M059J (cell line): Measurements from ENCODE around the gene OR8G1. TPM values are rescaled to one million over a fixed set of nuclear protein-coding genes. Genes with fewer than 3 reads are reported as not detected.
"Not testable (repeated sequence)": the region's sequence is repeated elsewhere in the genome, so short reads cannot be mapped to it uniquely, and the experiment has no call there.

Experiments
- DNase-seq: peaks from one replicate; pipeline ENCODE4 v3.0.0-alpha.2; 2012; ENCODE audit warnings: low read depth
- total RNA-seq: library from RNA; depleted of rRNA; stranded (reverse); fragments of >200 nt; shearing (Covaris generic); gene quantifications from 2 replicates; pipeline ENCODE4 v1.2.3, GENCODE V29; 2014; rRNA removed

The OR8G1 gene, protein sequence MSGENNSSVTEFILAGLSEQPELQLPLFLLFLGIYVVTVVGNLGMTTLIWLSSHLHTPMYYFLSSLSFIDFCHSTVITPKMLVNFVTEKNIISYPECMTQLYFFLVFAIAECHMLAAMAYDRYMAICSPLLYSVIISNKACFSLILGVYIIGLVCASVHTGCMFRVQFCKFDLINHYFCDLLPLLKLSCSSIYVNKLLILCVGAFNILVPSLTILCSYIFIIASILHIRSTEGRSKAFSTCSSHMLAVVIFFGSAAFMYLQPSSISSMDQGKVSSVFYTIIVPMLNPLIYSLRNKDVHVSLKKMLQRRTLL
- not detected in 2 replicates for total RNA-seq

DNA sequence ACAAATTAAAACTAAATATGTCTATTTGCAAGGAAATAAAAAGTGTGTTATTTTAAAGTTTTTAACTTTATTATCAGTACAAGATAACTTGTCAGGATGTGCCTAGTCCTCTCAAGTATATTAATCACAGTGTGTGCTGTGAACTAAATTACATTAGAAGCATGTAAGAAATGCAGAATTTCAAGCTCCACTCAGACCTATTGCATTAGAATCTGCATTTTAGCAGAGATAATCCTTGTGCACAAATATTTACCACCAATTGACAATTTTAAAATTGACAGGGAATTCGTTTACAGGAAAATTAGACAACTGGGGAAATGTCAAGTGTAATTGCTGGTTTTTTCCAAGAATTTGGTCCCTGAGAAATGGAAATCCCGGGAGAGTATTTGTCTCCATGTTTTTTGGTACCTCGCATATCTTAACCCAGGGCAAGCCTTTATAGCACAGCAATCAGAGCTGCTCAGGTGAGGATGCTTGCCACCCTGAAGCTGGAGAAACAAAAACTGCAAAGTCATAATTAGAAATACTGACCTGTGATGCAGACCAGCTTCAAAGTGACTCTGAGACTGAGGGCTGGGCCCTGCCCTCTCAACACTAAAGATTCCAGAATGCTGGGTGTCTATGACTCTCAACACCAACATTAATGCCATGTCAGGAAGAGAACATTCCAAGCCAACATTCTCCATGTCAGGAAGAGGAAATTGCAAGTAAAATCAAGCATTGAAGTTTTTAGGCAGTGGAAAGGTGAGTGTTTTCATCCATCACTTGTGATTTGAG, at the start of gene OR8G1:
TSS of gene OR8G1 (plus strand) at position 475 of the 777 bp plus-strand sequence. CDS start 8,581 bp downstream, outside the sequence.
- no peak for DNase-seq

DNA sequence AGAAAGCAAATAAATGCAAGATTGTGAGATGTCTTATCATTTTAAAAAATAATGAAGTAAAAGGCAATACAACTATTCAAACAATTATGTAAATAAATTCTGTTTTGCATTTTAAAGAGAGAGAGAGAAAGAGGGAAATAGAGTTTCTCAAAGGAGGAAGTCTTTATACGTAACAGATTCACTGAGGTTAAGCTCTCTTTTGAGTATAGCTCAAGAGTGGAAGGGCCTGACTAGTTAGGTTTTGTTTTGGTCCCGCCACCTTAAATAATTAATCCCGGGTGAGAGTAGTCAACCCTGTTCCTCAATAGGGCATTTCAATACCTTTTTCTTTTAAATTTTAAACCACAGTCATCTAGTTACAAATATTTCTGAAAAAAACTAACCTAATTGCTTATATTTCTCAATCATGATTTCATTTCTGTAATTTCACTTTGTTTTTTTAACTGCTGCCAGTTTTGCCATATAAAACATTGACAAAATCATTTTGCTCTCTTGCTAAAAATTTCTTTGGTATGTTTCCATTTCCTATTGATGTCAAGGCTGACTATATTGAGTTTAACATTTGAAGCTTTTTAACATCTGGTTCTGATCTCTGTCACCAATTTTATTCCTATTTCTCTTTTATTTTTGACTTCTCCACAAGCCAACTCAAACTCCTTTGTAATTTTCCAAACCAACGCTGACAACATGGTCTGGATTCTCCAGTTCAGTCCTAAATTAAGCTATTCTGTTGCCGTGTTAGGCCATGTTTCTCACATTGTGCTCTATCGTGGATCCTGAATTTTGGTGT, 47.5 kb upstream of the OR8G1 start:
- DNase-seq = no peak

DNA sequence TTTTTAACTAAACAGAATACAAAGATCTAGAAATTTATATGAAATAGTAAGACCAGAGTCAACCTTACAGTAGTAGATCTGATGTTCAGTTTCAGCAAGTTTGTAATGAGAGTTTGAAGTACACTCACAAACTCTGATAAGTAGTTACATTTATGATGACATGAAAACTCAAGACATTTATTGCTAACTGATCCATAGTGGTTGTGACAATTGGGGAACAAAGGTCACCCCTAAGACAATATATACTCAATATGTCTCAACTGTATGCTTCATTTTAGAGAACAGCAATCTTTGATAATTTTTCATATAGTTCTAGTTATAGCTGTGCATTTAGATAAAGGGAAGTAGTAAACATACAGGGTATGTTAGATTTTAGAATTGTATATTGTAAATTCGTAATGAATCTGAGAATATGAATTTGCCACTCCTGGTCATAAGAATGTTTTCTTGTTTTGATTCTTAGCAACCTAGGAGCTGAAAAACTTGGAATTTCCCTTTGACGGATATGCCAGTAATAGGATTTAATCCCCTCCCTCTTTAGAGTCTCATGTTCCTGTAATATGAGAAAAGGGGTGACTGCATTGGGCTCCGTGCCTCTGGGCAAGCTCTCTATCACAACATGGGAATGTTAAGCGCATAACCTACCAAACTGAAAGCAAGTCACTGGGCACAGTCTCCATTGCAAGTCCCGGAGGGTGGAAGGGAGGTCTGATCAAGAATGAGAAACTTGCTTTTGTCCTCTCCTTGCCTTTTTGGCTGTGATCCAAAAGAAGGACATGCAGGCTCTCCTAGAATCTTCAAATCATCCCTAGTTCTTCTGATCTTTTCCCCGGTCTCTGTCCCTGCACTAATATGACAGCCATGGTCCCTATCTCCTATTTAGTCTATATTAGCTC, 46.4 kb upstream of the OR8G1 start:
- peak; percentile 24 for DNase-seq

DNA sequence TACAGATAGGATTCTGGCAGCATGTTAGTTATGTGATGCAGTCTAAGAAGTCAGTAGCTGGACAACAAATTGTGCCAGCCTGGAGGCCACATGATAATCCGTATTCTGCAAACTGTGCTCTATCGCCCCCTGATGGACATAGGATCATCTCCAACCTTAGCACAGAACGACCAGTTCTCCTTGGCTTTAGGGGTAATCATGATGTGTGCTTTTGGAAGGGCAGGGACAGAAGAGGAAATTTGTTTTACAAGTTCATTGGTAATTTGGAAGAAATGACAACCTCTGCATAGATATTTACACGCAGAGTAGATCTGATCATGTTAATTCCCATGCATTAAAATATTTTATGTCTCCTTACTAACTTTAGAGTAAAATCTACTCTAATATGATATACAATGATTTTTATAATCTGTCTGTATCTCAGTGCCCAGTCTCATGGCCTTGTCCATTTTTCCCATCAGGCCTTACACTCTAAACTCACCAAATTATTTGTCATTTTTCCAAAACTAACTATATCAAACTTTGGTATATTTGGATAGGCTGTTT, 45.6 kb upstream of the OR8G1 start:
- DNase-seq = peak; percentile 52

DNA sequence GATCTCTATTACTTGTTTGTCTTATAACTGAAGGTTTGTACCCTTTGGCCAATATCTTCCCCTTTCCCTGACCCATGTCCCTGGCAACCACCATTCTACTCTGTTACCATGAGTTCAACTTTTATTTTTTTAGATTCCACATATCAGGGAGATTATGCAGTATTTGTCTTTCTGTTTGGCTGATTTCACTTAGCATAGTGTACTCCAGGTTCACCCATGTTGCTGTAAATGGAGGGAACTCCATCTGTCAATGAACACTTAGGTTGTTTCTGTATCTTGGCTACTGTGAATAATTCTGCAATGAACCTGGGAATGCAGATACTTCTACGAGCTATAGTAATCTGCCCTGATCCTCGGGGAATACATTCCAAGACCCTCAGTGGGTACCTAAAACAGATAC, 42.9 kb upstream of the OR8G1 start:
- no peak for DNase-seq

DNA sequence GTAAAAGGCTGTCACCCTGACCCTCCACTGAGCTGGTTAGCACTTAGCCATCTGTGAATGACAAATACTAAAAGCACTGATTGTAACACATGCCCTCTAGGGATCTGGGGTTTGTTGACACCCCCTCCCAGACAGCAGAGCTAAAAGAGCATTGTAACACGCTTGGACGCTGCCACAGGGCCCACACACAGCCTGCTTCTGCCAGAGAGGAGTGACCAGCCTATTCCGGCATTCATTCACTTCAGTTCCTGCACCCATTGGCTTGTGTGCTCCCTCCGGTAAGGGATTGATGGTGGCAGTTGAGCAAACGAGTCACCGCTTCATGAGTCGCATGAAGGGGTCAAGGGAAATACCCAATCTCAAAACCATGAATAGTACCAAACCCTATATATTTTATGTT, 42.0 kb upstream of the OR8G1 start:
- DNase-seq = no peak

DNA sequence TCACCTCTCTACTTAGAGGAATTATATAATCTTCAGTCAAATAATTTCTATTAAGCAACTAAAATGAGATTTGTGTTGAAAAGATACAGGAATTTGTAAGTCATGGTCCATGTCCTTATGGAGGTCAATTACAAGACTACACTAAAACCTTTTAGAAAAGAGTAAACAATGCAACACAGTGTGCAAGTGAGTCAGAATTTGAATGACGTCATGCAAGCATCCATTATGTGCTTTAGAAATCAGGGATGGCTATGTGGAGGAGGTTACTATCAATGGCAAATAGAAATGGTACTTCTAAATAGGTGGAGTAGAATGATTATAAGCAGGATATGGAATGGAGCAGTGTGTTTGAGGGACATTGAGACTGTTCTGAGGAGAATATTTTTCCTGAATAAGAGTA, 41.2 kb upstream of the OR8G1 start:
- DNase-seq = peak; percentile 40

DNA sequence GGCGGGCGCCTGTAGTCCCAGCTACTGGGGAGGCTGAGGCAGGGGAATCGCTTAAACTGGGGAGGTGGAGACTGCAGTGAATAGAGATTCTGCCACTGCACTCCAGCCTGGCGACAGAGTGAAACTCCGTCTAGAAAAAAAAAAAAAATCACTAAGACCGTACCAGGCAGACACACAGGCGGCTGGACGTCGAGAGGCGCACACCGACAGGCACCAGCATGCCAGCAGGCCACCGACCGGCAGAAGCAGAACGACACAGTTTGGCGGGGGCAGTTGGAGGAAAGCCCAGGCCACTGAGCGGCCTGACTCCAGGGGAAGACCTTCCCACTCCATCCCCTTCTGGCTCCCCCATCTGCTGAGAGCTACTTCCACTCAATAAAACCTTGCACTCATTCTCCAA, 40.2 kb upstream of the OR8G1 start:
- no peak for DNase-seq

DNA sequence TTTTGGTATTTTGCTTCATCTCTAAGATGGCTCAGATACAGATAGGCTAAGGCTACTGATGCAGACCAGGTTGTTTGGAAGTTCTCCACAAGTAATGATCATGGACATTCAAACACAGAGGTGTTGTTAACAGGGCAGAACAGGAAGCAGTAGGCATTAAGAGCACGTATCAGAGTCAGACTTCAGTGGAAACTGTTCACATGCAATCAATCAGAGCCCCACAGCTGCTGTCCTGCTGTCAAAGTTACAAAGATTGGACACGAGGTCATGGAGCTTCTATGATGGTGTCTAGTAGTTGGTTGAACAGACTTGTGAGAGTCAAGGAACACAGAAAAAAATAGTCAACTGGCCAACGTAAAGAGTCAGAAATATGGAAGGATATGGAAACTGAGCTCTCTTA, 37.9 kb upstream of the OR8G1 start:
- no peak for DNase-seq

DNA sequence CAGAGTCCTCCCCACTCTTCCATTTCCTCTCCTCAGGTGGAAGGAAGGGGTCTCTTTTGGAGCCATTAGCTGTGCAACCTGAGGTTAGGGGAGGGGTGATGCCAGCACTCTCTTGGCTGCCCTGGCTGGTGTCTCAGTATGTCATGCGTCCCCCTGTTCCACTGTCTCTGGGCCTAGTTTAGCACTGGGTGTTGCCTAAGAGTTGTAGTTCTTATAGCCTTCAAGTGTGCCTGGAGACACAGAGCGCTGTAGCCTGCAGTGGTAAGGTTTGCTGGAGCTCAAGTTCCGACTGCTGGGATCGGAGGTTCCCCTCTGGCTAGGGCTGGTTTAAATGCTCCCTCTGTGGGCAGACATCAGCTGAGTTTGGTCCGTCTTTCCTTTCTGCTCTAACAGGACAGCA, 36.9 kb upstream of the OR8G1 start:
- DNase-seq = no peak

DNA sequence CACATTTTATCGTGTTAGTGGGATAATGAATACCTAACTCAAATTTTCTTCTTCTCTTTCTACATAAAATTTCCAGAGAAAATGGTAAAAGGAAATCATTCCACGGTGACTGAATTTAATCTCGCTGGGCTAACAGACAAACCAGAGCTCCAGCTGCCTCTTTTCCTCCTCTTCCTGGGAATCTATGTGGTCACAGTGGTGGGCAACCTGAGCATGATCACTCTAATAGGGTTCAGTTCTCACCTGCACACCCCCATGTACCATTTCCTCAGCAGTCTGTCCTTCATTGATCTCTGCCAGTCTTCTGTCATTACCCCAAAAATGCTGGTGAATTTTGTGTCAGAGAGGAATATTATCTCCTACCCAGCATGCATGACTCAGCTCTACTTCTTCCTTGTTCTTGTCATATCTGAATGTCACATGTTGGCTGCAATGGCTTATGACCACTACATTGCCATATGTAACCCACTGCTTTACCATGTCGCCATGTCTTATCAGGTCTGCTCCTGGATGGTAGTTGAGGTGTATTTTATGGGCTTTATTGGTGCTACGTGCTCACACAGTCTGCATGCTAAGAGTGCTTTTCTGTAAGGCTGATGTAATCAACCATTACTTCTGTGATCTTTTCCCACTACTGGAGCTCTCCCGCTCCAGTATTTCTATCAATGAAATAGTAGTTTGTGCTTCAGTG, 33.6 kb upstream of the OR8G1 start:
- no peak for DNase-seq

DNA sequence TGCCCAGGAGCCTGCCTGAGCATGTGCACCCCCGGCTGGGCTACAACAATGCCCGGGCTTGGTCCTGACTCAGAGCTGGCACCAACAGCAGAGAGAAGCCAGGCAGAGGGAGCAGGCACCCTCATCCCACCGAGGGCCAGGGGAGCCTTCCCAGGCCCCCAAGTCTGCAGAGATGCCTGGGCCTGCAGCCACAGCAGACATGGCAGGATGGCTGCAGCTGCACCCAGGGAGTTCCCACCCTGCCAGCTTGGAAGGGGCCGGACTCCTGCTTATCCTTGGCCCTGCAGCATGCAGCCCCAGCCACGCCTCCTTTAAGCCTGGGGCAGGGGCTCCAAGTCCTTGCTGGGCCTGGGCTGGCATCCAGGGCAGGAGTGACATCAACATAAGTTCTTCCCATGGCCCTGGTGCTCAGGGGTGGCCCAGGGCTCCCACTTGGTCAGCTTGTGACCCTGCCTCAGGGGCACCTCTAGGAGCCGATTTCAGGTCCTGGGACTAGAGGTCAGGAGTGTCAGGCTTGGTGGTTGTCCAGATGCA, 31.0 kb upstream of the OR8G1 start:
- DNase-seq = no peak

DNA sequence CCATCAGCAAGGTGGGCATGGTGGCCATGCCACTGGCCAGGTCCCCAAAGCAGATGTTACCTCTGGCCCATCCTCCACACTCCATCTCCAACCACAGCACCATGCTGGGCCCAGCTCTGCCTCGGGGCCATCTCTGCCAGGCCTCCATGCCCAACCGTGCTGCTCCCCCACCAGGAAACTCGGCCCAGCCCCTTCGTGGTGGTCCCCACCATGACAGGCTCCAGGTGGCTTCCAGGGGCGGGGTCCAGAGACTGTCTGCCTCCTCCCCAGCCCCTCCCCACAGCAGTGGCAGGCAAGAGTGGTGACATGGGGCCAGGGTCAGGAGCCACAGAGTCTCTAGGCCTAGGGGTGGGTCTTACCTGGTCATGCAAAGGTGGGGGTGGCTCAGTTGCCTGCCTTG, 30.5 kb upstream of the OR8G1 start:
- no peak for DNase-seq

DNA sequence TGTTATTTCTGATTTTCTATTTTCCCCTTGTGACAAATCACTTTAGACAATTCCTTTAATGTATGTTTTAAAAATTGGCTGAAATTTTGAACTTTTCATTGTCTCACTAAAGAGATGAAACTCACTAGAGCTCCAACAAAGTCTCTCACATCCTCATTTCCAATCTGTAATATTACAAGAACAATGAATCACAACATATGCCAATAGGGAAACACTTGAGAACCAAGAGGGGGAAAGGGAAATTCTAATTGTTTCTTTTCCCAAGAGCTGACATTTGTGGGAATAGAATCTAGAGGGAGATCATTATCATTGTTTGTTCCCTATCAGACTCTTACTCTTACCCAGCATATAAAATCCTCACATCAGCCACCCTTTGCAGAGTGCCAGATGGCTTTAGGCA, 29.6 kb upstream of the OR8G1 start:
- DNase-seq = no peak

DNA sequence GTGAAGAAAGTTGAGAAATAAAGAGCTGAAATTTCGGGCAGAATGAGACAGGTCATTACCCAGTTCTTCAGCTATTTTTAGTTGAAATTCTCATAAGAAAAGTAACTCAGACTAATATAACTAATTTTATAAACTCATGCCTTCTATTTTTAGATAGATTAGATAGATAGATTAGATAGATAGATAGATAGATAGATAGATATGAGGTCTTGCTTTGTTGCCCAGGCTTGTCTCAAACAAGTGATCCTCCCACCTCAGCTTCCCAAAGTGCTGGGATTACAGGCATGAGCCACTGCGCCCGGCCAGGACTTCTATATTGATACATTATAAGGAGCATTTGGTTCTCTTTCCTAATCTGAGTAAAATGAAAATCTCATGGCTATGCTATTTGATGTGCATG, 26.9 kb upstream of the OR8G1 start:
- DNase-seq = no peak

DNA sequence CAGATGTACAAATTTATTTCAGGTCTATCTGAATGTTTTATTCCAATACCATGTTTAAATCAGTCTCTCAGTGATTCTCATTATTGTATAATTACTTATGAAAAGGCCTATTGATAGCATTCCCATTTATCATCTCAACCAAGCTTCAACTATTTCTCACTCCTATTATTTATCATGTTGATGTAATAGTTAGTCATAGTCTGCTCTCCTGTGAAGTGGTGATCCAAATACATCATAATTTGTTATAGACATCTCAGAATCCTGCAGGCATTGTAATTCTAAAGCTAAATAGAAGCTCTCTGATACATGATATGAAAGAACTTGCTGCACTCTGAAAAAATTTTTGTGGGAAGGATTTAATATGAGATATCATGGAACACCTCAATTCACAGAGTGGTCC, 21.8 kb upstream of the OR8G1 start:
- DNase-seq = no peak

DNA sequence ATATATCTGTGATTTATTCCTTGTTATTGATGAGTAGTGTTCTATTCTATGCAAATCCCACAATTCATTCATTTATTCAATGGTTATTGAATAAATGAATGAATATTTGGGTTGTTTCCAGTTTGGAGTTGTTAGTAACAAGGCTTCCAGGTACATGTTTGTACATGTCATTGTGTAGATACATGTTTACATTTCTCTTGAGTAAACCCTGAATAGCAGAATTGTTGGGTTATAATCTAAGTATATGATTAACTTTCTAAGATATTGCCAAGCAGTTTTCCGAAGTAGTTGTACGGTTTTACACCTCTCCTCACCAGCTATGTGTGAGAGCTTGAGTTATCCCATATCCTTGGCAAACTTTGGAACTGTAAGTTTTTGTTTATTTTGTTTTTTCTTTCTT, 18.5 kb upstream of the OR8G1 start:
- no peak for DNase-seq

DNA sequence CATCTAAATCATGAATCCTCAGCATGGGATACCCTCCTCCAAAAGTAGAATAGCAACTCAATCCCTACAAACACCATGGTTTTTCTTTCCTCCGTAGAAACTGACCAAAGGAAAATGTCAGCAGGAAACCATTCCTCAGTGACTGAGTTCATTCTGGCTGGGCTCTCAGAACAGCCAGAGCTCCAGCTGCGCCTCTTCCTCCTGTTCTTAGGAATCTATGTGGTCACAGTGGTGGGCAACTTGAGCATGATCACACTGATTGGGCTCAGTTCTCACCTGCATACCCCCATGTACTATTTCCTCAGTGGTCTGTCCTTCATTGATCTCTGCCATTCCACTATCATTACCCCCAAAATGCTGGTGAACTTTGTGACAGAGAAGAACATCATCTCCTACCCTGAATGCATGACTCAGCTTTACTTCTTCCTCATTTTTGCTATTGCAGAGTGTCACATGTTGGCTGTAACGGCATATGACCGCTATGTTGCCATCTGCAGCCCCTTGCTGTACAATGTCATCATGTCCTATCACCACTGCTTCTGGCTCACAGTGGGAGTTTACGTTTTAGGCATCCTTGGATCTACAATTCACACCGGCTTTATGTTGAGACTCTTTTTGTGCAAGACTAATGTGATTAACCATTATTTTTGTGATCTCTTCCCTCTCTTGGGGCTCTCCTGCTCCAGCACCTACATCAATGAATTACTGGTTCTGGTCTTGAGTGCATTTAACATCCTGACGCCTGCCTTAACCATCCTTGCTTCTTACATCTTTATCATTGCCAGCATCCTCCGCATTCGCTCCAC, 16.1 kb upstream of the OR8G1 start:
- not testable (repeated sequence) for DNase-seq

DNA sequence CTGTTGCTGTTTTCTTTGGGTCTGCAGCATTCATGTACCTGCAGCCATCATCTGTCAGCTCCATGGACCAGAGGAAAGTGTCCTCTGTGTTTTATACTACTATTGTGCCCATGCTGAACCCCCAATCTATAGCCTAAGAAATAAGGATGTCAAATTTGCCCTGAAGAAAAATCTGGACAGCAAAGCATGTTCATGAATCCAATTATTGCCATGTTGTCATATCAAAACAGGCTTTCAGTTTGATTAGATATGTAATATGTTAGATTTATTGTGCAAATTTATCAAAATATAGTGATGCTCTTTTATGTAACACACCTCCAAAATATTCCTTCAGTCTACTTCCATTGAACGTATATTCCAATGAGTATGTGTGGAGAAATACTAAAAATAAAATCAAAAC, 15.4 kb upstream of the OR8G1 start:
- no peak for DNase-seq
